OCI-LY7 (cell line): Measurements from ENCODE around the gene SNX7. TPM values are rescaled to one million over a fixed set of nuclear protein-coding genes. Genes with fewer than 3 reads are reported as not detected.

Source experiments
- BruUV-seq: library from RNA; stranded (reverse); fragments of 400-500 nt; replicated peaks from 2 replicates; lab custom pipeline; 2021; lab: Mats Ljungman, UMichigan
- CTCF ChIA-PET: fragments of 300-600 bp; sonication (Branson Sonifier 250); formaldehyde crosslinking; loops from one replicate; lab custom pipeline; 2022; ENCODE audit warnings: antibody characterized with exemption; ENCODE audit not compliant: unreplicated experiment; lab: Charles Lee
- POLR2A ChIA-PET: fragments of 300-600 bp; sonication (Branson Sonifier 250); formaldehyde crosslinking; loops from one replicate; lab custom pipeline; 2022; ENCODE audit warnings: antibody characterized with exemption; lab: Charles Lee
- DNase-seq: peaks from one replicate; pipeline ENCODE4 v3.0.0-alpha.2; 2015; ENCODE audit warnings: low spot score
- H2AFZ ChIP-seq: fragments of 200-600 bp; sonication (generic), shearing (Covaris generic); 2 replicates; pipeline ENCODE4 v1.6.1; 2014; ENCODE audit warnings: mild to moderate bottlenecking, antibody characterized with exemption, low read length, moderate library complexity
- H3K27ac ChIP-seq: fragments of 200-600 bp; sonication (generic); 2 replicates; pipeline ENCODE4 v1.5.1; 2014; ENCODE audit warnings: mixed run types, low read depth, mild to moderate bottlenecking, moderate library complexity, low read length, inconsistent platforms; ENCODE audit not compliant: poor library complexity, severe bottlenecking
- H3K36me3 ChIP-seq: fragments of 200-600 bp; sonication (generic); 2 replicates; pipeline ENCODE4 v1.6.1; 2014; ENCODE audit warnings: mild to moderate bottlenecking, antibody characterized with exemption, low read length, moderate library complexity, mixed read lengths; ENCODE audit not compliant: insufficient read depth
- H3K4me1 ChIP-seq: fragments of 200-600 bp; sonication (generic); 2 replicates; pipeline ENCODE4 v1.5.1; 2014; ENCODE audit warnings: mild to moderate bottlenecking, low read length; ENCODE audit not compliant: insufficient read depth, poor library complexity, severe bottlenecking
- H3K4me2 ChIP-seq: fragments of 200-600 bp; sonication (generic); 2 replicates; pipeline ENCODE4 v1.6.1; 2014; ENCODE audit warnings: mild to moderate bottlenecking, low read length
- H3K4me3 ChIP-seq: fragments of 200-600 bp; sonication (generic); 2 replicates; pipeline ENCODE4 v1.5.1; 2014; ENCODE audit warnings: mild to moderate bottlenecking, low read depth, low read length; ENCODE audit not compliant: poor library complexity, severe bottlenecking
- H3K79me2 ChIP-seq: fragments of 200-600 bp; sonication (generic); 2 replicates; pipeline ENCODE4 v1.6.1; 2016; ENCODE audit warnings: low read depth, mild to moderate bottlenecking, low read length, moderate library complexity, mixed read lengths; ENCODE audit not compliant: insufficient read depth
- H3K9me2 ChIP-seq: fragments of 200-600 bp; sonication (generic); 2 replicates; pipeline ENCODE4 v1.6.1; 2016; ENCODE audit warnings: mild to moderate bottlenecking, low read length, mixed read lengths; ENCODE audit not compliant: insufficient read depth
- H3K9me3 ChIP-seq: fragments of 200-600 bp; sonication (generic); 2 replicates; pipeline ENCODE4 v1.6.1; 2014; ENCODE audit warnings: mild to moderate bottlenecking, mixed run types, low read length, mixed read lengths
- H4K20me1 ChIP-seq: fragments of 200-600 bp; sonication (generic); 2 replicates; pipeline ENCODE4 v1.6.1; 2014; ENCODE audit warnings: mild to moderate bottlenecking, antibody characterized with exemption, low read length, moderate library complexity, mixed read lengths; ENCODE audit not compliant: insufficient read depth
- CTCF ChIP-seq: fragments of 200-600 bp; sonication (generic); conservative IDR thresholded peaks from 2 replicates; pipeline ENCODE4 v1.5.1; 2014; ENCODE audit warnings: mild to moderate bottlenecking, antibody characterized with exemption, low read length, moderate library complexity, mixed read lengths
- EZH2phosphoT487 ChIP-seq: fragments of 200-600 bp; sonication (generic); IDR thresholded peaks from 2 replicates; pipeline ENCODE4 v1.6.1; 2018; ENCODE audit warnings: low read depth, borderline replicate concordance, mild to moderate bottlenecking, mixed run types, antibody characterized with exemption, low read length, moderate library complexity, mixed read lengths
- intact Hi-C: fragments of 100-400 bp; cut with micrococcal nuclease; formaldehyde crosslinking; loops from one replicate; pipeline ENCODE4 v1.10.0; 2022; ENCODE audit not compliant: unreplicated experiment
- total RNA-seq, 2 experiments: library from RNA; depleted of rRNA in 1 of 2; stranded (reverse); fragments of >200 nt in 1 of 2; shearing (Covaris generic) in 1 of 2; gene quantifications; 2 replicates each; pipeline ENCODE4 v1.2.3, GENCODE V29; 2014 to 2022

The SNX7 gene
- total RNA-seq, 2 experiments from 2014 or later, result not detected

DNA sequence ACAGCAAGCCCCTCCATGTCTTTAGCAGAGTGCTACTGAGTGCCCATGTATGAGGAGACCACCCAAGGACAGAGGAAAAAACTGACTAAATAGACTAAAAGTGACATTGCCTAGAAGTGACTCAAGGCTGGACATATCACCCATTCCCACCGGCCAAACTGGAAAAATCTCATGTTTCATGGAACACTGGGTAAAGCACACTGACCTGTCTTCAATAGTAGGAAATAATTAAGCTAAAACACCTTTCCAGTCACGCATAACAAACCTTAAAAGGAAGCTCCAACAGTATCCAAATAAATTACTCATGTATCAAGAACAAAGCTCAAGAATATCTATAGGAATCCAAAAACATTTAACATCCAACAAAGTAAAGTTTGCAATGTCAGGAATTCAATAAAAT is 120.4 kb downstream of the SNX7 start:
- Histone ChIP-seq H3K27ac (no peak overlapping the region), H3K36me3 (no peaks in the 10 kb centered on the region), H3K79me2 (no peaks in the 10 kb centered on the region), H3K9me2 (no peaks in the 10 kb centered on the region), H3K4me1 (no peaks in the 10 kb centered on the region), H4K20me1 (no peaks in the 10 kb centered on the region), H3K4me3 (no peak overlapping the region), H3K9me3 (no peaks in the 10 kb centered on the region), H2AFZ (no peak overlapping the region), H3K4me2 (no peak overlapping the region)
- POLR2A ChIA-PET, result interaction anchor here (0.6 kb wide), 1 partner anchor 31 kb away, joined by 3 read pairs; no protein-coding TSS in a partner anchor
- no TSS peak for BruUV-seq
- TF ChIP-seq EZH2phosphoT487, result no peak
- no peak for TF ChIP-seq CTCF
- CTCF ChIA-PET, result no interaction called here
- intact Hi-C loops, result no loop called here
- DNase-seq, result no peak

DNA sequence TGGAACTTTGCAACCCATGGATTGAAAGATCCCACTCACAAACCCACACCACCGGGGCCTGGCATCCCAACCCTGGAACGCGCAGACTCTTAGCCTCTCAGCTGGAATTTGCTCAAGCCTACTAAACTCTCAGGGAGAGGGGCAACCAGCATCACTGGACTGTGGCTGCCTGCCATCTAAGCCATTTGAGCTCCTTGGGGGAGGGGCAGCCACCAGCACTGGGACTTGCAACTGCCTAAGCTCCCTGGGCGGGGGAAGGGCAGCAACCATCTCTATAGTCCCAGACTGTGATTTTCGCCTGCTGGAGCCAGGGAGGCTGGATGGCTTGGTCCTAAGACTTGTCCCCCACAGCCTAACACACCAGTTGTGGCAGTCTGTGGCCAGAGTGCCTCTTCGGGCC is 122.3 kb downstream of the SNX7 start:
- H3K9me2 ChIP-seq, result no peaks in the 10 kb centered on the region
- no TSS peak for BruUV-seq
- POLR2A ChIA-PET, result no interaction called here
- H3K36me3 ChIP-seq, result no peaks in the 10 kb centered on the region
- no peak overlapping the region for H3K27ac ChIP-seq
- no peaks in the 10 kb centered on the region for H4K20me1 ChIP-seq
- no peaks in the 10 kb centered on the region for H3K79me2 ChIP-seq
- intact Hi-C loops, result no loop called here
- H2AFZ ChIP-seq, result no peak overlapping the region
- no peaks in the 10 kb centered on the region for H3K4me1 ChIP-seq
- no peak for DNase-seq
- no peak overlapping the region for H3K4me3 ChIP-seq
- H3K4me2 ChIP-seq, result no peak overlapping the region
- H3K9me3 ChIP-seq, result no peaks in the 10 kb centered on the region
- CTCF ChIA-PET, result no interaction called here
- TF ChIP-seq EZH2phosphoT487 (no peak), CTCF (no peak)

- H2AFZ ChIP-seq, result no peak overlapping the region
- H3K36me3 ChIP-seq, result no peaks in the 10 kb centered on the region
- no peak overlapping the region for H3K4me3 ChIP-seq
- no peaks in the 10 kb centered on the region for H3K4me1 ChIP-seq
- no peaks in the 10 kb centered on the region for H3K9me3 ChIP-seq
- no peaks in the 10 kb centered on the region for H3K79me2 ChIP-seq
- ChIA-PET POLR2A (no interaction called here), CTCF (no interaction called here)
- no peak overlapping the region for H3K4me2 ChIP-seq
- no peaks in the 10 kb centered on the region for H4K20me1 ChIP-seq
- DNase-seq, result no peak
- TF ChIP-seq CTCF, result no peak
- TF ChIP-seq EZH2phosphoT487, result no peak
- intact Hi-C loops, result loop anchor here (10.0 kb wide), 2 partner anchors 163 to 693 kb away; no protein-coding TSS in a partner anchor
- H3K27ac ChIP-seq, result no peak overlapping the region
- BruUV-seq, result no TSS peak
- no peaks in the 10 kb centered on the region for H3K9me2 ChIP-seq
Observed at GRCh38 chr1:98791498-98791897, 130.0 kb downstream of the SNX7 start.
